GM12801 (cell line): Measurements from ENCODE around the gene RPL39.

Source experiments
- CTCF ChIP-seq: IDR thresholded peaks from one replicate; pipeline ENCODE4 v1.5.1; 2011; ENCODE audit warnings: control low read depth; ENCODE audit not compliant: insufficient read length; ENCODE audit errors: extremely low read depth

The RPL39 gene

GRCh38 chrX:119791437-119792231, at the start of gene RPL39:
Gene RPL39 (minus strand): TSS chrX:119791630. CDS start chrX:119791576, 54 bp downstream.
- TF ChIP-seq CTCF, result no peak

GRCh38 chrX:119833905-119834304, 42.5 kb upstream of the RPL39 start:
- no peak for TF ChIP-seq CTCF

GRCh38 chrX:119828446-119828845, 37.0 kb upstream of the RPL39 start:
- TF ChIP-seq CTCF, result no peak

GRCh38 chrX:119826399-119826959, 35.0 kb upstream of the RPL39 start:
- TF ChIP-seq CTCF, result no peak

- no peak for TF ChIP-seq CTCF
Observed at GRCh38 chrX:119817130-119817690, 25.8 kb upstream of the RPL39 start.

GRCh38 chrX:119816300-119816699, 24.9 kb upstream of the RPL39 start:
- no peak for TF ChIP-seq CTCF

GRCh38 chrX:119809185-119809666, 17.8 kb upstream of the RPL39 start:
- TF ChIP-seq CTCF, result no peak
